Esophagus mucosa (tissue), 1 donor: ENCODE data around the gene CFAP299. TPM values are rescaled to one million over a fixed set of nuclear protein-coding genes. Genes with fewer than 3 reads are reported as not detected.
"Not testable (repeated sequence)": the region's sequence is repeated elsewhere in the genome, so short reads cannot be mapped to it uniquely, and the experiment has no call there.

Experiments used
- ATAC-seq: fragments of 200-7000 bp; cut with Tn5 transposase; one replicate; pipeline ENCODE4 v1.9.1; 2020
- total RNA-seq: library from RNA; stranded (reverse); gene quantifications from one replicate; pipeline ENCODE4 v1.2.4, GENCODE V29; 2023
- donor health status: DM: yes; HTN: yes; CAD: no.

Gene CFAP299
- total RNA-seq, 1 donor from 2014 or later: not detected

DNA sequence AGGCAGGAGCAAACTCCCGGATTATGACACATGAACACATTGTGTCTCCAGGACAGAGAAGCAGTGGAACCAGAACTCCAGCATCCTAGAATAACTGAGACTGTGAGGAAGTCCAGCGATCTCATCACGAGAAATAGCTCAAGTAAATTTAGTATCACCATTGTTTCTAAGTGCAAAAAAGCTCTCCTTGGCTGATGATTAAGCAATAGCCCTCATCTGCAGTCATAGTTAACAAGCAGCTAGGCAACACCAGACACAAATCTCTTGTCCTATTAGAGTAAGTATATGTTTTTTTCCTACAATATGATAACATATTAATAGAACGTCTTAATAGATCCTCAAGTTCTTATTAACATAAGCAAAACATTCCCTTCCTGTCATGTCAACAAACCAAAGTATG lies 2.4 kb upstream of the CFAP299 start:
- no peak for ATAC-seq

DNA sequence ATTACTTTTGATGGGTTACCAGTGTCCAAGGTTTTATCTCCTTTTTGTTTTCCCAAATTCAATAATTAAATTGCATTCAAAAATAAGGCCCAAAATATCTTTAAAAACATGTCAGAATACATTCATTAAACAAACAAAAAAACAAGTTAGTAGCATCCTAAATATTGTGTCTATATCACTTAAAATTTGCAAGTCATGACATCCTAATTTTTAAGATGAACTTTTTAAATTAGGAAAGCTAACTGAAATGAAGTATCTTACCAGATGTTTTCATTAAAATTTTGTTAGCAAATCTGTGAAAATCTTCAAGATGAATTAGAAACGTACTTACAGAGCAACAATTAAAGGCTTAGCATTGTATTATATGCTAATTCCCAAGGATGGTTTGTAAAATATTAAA lies 962 bp upstream of the CFAP299 start:
- ATAC-seq: no peak

DNA sequence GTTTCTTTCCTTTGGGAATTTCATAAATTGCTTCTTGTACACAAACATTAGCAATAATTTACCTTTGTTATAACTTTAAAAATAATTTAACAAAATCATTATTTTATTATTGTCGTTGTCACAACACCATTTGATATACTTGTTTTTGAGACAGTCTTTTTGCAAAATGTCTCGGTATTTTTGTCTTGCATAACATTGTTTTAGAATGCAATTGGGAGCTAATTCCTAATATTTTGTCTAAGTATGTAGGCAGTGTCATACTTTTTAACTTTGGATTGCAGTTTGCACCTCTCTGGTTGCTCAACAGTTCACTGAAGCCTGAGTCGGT lies 340 bp upstream of the CFAP299 start:
- no peak for ATAC-seq

DNA sequence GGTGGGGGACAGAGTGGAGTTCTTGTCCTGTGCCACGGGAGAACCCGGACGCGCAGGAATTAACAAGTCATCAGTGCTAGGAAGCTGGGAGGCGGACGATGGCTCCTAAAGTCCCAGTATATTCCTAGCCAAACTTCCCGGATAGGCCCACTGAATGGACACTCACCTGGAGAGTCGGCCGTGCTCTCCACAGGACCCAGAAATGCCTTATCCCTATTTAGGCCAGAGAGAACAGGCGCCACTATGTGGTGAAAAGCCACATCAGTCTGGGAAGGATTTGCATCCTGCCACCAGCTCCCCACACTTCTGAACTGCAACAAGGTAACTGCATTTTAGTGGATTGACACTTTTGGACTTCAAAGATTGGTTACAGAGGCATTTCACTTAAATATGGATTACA lies 1.1 kb downstream of the CFAP299 start:
- ATAC-seq: peak; percentile 35

DNA sequence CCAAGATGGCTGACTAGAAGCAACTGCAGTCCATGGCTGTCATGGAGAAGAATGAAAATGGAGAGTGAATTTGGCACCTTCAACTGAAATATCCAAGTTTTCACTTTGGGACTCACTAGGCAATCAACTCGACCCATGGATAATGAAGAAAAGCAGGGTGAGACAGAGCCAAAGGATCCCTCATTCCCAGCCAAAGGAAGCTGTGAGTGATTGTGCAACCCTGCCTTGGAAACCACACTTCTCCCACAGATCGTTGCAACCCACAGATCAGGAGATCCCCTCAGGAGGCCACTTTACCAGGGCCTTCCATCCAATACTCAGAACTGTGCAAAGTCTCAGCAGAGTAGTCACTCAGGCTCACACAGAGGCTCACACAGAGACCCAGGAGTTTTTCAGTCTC lies 4.5 kb downstream of the CFAP299 start:
- ATAC-seq: no peak

DNA sequence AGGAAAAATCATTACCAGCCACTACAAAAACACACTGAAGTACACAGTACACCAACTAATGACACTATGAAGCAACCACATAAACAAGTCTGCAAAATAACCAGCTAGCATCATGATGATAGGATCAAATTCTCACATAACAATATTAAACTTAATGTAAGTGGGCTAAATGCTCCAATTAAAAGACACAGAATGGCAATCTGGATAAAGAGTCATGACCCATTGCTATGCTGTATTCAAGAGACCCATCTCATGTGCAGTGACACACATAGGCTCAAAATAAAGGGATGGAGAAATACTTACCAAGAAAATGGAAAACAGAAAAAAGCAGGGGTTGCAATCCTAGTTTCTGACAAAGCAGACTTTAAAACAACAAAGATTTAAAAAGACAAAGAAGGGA lies 7.2 kb downstream of the CFAP299 start:
- not testable (repeated sequence) for ATAC-seq

DNA sequence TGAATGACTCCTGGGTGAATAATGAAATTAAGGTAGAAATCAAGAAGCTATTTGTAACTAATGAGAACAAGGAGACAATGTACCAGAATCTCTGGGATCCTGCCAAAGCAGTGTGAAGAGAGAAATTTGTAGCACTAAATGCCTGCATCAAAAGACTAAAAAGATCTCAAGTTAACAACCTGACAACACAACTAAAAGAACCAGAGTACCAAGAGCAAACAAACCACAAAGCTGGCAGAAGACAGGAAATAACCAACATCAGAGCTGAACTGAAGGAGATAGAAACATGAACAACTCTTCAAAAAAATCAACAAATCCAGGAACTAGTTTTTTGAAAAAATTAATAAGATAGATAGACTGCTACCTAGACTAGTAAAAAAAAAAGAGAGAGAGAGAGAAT lies 8.4 kb downstream of the CFAP299 start:
- ATAC-seq: no peak

DNA sequence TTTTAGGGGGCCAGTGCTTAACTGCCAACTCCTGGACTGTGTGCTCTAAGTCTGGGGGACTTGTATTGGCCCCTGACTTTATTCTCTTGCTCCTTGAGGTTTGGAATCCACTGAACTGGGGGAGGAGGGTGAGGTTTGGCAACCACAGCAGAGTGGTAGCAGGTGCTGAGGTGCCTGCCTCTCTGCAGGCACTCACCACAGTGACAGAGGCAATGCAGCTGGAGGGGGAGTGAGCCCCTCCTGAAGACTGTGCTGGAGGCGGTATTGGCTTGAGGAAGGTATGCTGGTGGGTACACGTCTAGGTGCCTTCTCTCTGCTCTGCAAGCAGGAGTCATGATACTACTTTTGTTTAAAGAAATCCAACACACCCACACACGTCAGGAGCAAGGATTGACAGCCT lies 24.6 kb downstream of the CFAP299 start:
- ATAC-seq: no peak

DNA sequence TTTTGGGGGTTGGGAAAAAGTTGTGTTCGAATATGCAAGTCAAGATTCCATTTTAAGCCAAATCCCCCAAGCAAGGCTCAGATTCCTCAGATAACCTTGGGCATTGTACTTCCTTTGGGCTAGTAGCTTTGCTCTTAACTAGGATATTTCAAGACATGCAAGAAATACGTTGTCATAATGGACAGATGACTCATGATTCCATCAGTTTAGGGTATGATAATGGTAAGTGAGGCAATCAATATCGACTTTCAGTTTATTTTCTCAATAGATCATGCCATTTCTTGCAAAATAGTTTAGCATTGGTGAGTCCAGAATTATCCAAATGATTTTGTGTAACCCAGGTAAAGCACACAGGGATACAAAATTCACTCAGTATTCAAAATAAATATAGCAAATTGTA lies 25.4 kb downstream of the CFAP299 start:
- no peak for ATAC-seq

DNA sequence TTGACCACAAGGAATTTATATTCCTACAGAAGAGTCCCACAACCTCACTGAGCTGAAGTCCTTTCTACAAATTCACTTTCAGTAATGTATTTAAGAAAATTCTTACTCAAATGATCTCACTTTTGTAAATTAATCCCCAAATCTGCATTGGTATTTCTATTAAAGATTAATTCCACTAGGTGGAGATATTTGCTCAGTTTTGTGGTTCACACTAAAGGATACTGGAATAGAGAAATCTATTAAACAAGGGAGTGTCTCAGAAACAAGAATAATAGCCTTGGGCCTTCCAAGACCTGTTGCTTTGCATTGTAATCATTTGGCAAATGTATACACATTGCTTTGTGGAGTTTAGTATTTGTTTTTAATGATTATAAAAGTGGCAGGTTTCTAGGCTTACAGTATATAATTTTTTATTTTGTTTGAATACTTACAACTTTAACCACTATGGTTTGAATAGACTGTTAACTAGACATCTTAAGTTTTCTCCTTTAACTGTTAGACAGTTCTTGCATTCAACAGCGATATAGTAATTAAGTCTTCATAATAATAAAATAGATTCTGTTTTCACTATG lies 25.9 kb downstream of the CFAP299 start:
- ATAC-seq: no peak

DNA sequence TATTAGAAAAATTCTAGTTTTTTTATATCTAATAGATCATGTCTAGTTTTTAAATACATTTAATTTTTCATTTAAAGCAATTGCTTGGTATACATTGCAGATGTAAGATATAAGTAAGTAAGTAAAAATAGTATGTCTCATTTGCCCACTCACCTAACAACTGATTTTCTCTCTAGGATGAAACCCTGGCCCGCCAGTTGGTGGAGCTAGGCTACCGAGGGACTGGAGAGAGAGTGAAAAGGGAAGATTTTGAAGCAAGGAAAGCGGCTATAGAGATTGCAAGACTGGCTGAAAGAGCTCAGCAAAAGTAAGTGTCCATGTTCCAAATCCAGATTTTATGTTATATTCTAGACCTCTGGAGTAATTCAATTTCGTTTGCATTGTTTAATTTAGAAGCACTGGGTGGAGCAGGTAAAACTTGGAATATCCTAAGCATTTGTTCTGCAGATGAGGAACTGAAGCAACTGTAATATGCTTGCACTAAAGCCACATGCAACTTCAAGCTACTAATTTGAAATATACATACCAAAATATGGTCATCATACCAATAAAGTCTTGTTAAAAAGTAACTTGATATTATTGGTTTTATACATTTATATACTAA lies 27.1 kb downstream of the CFAP299 start:
- no peak for ATAC-seq

DNA sequence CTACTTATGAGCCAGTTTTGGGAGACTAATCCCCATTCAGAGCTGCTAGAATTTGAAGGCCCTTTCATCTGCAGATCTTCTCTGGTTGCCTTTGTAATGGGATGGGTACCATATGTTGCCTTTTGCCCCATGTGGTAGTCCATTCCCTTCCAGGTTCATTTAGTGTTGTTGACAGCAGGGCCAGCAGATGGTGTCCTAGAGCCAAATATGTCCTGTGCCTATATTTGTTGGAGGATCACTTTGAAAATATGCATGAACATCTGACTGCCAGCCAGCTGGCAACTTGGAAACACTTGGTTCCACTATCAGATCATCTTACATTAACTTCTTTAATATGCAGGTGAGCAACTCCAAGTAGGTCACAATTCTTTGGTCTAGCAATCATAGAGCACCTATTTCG lies 30.4 kb downstream of the CFAP299 start:
- peak; percentile 80 for ATAC-seq

DNA sequence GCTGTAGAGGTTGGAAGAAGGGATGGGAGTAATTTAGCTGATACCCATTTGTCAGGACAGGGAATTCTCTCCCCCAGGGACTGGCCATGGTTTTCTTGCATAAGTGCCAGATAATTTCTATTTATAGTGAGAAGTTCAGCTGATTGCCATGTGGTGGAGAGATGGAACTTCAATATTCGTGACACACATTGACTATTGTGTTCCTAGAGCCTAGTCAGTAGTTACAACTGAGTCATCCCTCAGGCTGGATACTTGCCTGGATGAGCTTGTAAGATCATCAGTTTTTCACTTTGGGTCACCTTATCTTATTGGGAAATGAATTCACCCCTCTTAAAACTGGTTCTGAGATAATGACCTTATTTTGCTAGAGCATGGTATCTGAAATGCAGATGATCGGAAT lies 32.2 kb downstream of the CFAP299 start:
- peak; percentile 44 for ATAC-seq

DNA sequence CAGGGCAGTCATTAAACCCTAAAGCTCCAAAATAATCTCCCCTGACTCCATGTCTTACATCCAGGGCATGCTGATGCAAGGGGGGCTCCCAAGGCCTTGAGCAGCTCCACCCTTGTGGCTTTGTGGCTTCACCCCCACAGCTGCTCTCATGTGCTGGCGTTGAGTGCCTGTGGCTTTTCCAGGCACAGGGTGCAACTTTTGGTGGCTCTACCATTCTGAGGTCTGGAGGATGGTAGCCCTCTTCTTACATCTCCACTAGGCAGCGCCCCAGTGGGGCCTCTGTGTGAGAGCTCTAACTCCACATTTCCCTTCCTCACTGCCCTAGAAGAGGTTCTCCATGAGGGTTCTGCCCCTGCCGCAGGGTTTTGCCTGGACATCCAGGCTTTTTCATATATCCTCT lies 35.1 kb downstream of the CFAP299 start:
- no peak for ATAC-seq

DNA sequence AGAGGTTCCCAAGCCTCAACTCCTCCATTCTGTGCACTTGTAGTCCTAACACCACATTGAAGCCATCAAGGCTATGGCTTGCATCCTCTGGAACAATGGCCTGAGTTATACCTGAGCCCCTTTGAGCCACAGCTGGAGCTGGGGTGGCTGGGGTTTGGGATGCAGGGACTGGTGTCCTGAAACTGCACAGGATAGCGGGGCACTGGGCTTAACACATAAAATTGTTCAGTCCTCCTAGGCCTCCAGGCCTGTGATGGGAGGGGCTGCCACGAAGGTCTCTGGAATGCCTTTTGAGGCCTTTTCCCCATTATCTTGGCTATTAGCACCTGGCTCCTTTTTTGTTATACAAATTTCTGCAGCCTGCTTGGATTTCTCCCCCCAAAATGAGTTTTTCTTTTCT lies 35.5 kb downstream of the CFAP299 start:
- no peak for ATAC-seq

DNA sequence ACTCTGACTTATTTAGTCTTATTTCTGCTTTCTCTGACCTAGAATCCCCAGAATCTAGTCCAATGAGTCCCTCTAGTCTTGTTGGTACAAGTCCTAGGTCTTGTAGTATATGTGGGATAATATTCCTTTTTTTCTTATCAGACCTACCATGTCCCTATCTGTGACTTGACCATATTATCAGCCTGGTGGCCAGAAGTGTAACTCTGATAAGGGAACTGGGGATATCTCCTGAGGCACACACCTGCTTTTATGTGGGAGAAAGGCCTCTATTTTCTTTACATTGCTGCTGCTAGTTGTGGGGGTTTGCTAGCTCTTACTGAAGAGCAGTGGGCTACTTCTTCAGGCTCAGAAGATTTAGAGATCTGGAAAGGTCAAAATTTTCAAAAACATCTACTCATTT lies 38.6 kb downstream of the CFAP299 start:
- ATAC-seq: no peak

DNA sequence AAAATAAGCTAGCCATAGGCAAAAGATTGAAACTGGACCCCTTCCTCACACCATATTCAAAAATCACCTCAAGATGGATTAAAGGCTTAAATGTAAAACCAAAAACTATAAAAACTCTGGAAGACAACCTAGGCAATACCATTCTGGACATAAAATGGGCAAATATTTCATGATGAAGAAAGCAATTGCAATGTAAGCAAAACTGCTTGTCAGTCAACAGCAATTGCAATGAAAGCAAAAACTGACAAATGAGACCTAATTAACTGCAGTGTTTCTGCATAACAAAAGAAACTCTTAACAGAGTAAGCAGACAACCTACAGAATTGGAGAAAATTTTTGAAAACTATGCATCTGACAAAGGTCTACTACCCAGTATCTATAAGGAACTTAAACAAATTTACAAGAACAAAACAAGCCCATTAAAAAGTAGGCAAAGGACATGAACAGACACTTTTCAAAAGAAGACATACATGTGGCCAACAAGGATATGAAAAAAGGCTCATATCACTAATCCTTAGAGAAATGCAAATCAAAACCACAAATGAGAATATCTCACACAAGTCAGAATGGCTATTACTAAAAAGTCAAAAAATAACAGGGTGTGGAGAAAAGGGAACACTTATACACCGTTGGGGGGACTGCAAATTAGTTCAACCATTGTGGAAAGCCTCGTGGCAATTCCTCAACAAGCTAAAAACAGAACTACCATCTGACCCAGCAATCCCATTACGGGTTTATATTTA lies 46.7 kb downstream of the CFAP299 start:
- no peak for ATAC-seq

DNA sequence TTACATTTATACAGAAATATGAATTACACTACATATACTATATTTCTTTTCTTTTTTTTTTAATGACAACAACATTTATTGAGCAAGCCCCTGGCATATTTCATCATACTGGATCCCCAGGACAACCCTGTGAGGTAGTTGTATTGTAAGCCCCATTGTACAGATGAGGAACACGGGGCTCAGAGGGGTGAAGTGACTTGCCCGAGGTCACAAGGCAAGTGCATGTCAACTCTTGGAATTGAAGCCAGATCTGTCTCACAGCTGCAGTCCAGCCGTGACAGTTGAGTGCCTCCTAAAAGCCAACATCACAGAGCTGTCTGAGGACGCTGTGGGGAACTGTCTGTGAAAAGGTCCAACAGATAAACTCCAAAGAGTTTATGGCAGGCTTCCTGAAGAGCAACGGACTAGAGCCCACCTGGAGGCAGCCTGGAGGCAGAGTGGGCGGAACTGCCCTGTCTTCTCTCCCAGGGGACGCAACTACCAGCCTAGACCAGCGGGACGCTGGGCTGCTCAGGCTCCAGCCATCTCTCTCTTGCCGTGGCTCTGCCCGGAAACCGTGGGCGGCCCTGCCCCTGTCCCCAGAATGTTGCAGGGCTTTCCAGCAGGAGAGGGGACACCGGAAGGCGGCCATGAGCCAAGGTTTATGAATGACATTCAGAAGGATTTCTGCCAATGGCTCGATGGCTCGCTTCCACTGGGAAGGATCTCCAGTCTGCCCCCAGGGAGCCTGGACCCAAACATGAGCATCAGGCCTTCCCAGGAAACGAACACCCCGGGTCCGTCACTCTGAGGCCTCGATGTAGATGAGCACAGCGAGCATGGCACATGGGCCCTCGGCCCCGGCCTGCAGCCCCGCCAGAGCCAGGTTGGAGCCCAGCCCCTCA lies 50.1 kb downstream of the CFAP299 start:
- peak; percentile 11 for ATAC-seq

DNA sequence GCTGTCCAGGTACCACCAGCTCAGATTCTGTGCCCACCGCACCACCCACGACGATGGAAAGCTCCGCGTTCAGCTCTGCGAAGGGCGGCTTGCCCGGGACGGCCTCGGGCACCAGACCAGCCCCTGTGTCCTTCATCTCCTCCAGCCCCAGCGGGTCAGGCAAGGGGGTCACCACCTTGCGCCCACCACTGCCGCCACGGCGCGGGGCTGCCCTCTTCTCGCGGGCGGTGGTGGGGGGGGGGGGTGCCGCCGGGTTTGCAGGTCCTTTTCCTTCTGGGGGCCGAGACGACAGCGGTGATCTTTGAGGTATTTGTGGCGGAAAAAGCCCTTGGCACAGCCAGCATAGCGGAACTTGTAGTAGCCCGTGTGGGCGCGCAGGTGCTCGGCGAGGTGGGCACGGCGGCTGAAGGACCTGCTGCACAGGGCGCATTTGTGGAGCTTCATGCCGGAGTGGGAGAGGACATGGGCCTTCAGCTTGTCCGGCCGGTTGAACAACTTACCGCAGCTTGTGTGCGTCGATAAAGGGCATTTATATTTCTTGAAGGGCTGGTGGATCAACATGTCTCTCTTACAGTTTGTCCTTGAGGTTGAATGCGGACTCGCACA lies 50.9 kb downstream of the CFAP299 start:
- no peak for ATAC-seq

DNA sequence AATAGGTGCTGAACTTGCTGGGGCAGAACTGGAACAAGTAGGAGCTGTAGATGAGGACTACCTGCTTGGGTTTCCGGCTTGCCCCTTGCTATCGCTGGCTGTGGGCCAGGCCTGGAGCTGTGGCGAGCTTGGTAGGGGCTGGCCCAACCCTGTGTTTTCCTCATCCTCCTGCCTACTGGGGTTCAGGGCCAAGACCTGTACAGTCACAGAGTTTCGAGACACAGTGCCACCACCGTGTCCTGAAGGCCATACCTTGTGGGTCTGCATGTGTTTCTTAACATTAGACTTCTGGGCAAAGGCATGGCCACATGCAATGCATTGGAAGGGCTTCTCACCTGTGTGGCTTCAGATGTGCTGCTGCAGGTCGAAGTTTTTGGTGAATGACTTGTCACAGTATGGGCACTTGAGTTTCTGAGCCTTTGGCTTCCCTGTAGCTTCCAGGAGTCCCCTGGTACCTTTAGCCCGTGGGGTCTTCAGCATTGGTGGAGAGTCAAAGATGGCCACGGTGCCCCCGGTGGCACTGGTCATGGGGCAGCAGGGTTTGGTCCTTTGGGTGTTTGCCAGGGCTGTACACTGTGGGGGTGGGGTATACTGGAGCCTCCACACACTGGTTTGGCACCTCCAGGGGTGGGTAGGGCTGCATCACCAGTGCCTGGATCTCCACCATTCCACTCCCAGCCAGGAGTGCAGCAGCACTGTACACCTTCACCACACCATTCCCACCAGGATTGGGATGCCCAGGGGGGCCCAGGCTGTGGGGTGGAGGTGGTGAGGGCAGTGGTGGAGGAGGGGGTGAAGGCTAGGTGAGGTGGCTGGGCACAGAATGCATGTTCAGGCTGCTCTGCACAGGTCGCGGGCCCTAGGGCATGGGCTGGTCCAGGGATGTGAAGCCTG lies 52.1 kb downstream of the CFAP299 start:
- ATAC-seq: no peak

DNA sequence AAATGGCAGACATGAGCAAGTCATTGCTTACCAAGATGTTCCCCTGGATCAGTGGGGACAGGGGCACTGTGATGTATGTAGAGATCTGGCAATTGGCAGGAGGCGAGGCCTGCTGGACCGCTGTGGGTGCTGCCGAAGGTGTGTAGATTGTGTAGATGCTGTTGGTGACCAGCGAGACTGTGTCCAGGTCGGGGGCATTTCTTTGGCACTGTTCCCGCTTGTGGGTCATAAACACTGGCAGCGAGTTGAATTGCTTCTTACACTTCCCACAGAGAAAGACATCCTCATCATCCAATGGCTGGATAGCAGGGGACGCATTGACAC lies 52.7 kb downstream of the CFAP299 start:
- ATAC-seq: no peak

DNA sequence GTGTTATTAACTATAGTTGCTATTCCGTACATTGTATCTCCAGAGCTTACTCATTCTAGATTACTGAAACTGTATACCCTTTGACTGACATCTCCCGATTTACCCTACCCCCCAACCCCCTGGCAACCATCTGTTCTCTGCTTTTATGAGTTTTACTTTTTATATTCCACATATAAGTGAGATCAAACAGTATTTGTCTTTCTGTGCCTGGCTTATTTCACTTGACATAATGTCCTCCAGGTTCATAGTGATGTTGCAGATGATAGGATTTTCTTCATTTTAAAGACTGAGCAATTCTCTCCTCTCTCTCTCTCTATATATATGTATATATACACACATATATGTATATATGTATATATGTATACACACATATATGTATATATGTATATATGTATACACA lies 54.6 kb downstream of the CFAP299 start:
- ATAC-seq: no peak
